ENCODE results near the gene BIRC7. TPM values are rescaled to one million over a fixed set of nuclear protein-coding genes. Genes with fewer than 3 reads are reported as not detected.

Gene BIRC7
- polyA plus RNA-seq, 3 donors from 2014 or later, result not detected

- H3K4me1 Mint-ChIP-seq, result peaks cover 0 to 5% of the 10 kb centered on the region in 2 donors
- peak overlapping the region in 1 of 6 donors; percentile 45 for H3K27ac Mint-ChIP-seq
- no peak for DNase-seq
- no peaks in the 10 kb centered on the region for H3K9me3 Mint-ChIP-seq
- peaks cover 0 to 2% (median 0%) of the 10 kb centered on the region in 3 donors for H3K27me3 Mint-ChIP-seq (ENCODE audit: low read depth in 3 of 3)
- H3K36me3 Mint-ChIP-seq, result peaks cover 0 to 4% (median 3%) of the 10 kb centered on the region in 3 donors
- peak overlapping the region in 3 of 5 donors; percentile 13 to 57 (median 38) for H3K4me3 Mint-ChIP-seq
Observed at GRCh38 chr20:63284544-63284949, 48.8 kb downstream of the BIRC7 start.

- DNase-seq, result no peak
- Mint-ChIP-seq H3K36me3 (peaks cover 0 to 4% (median 3%) of the 10 kb centered on the region in 3 donors), H3K4me1 (peaks cover 0 to 5% of the 10 kb centered on the region in 2 donors), H3K9me3 (no peaks in the 10 kb centered on the region), H3K27me3 (ENCODE audit: low read depth in 3 of 3) (peaks cover 0 to 2% (median 0%) of the 10 kb centered on the region in 3 donors), H3K27ac (peak overlapping the region in 1 of 6 donors; percentile 22), H3K4me3 (no peak overlapping the region)
Observed at GRCh38 chr20:63284981-63285524, 49.3 kb downstream of the BIRC7 start.

- Mint-ChIP-seq H3K4me1 (peaks cover 0 to 5% of the 10 kb centered on the region in 2 donors), H3K9me3 (no peaks in the 10 kb centered on the region), H3K36me3 (peaks cover 0 to 4% (median 3%) of the 10 kb centered on the region in 3 donors), H3K4me3 (no peak overlapping the region), H3K27ac (peak overlapping the region in 1 of 6 donors; percentile 21), H3K27me3 (ENCODE audit: low read depth in 3 of 3) (peaks cover 0 to 2% (median 0%) of the 10 kb centered on the region in 3 donors)
- no peak for DNase-seq
Observed at GRCh38 chr20:63285636-63286615, 50.2 kb downstream of the BIRC7 start.

- peaks cover 0 to 2% (median 0%) of the 10 kb centered on the region in 3 donors for H3K27me3 Mint-ChIP-seq (ENCODE audit: low read depth in 3 of 3)
Observed at GRCh38 chr20:63286781-63287696, 51.3 kb downstream of the BIRC7 start.

GRCh38 chr20:63287697-63288580, 52.2 kb downstream of the BIRC7 start:
- Mint-ChIP-seq H3K9me3 (no peaks in the 10 kb centered on the region), H3K36me3 (peaks cover 0 to 4% (median 3%) of the 10 kb centered on the region in 3 donors), H3K27ac (no peak overlapping the region), H3K4me1 (peaks cover 0 to 5% of the 10 kb centered on the region in 2 donors), H3K4me3 (no peak overlapping the region), H3K27me3 (ENCODE audit: low read depth in 3 of 3) (peaks cover 0 to 2% (median 0%) of the 10 kb centered on the region in 3 donors)
- DNase-seq, result no peak

More at GRCh38 chr20:63286781-63287696, 51.3 kb downstream of the BIRC7 start:
- Mint-ChIP-seq H3K27ac (no peak overlapping the region), H3K4me1 (peaks cover 0 to 5% of the 10 kb centered on the region in 2 donors), H3K4me3 (no peak overlapping the region), H3K9me3 (no peaks in the 10 kb centered on the region), H3K36me3 (peaks cover 0 to 4% (median 3%) of the 10 kb centered on the region in 3 donors)
- DNase-seq, result no peak

GRCh38 chr20:63288581-63289251, 53.0 kb downstream of the BIRC7 start:
- H3K4me3 Mint-ChIP-seq, result no peak overlapping the region
- peaks cover 0 to 4% (median 2%) of the 10 kb centered on the region in 3 donors for H3K36me3 Mint-ChIP-seq
- H3K27ac Mint-ChIP-seq, result peak overlapping the region in 1 of 6 donors; percentile 55
- peaks cover 0 to 5% of the 10 kb centered on the region in 2 donors for H3K4me1 Mint-ChIP-seq
- no peaks in the 10 kb centered on the region for H3K9me3 Mint-ChIP-seq
- no peak for DNase-seq
- peaks cover 0 to 2% (median 0%) of the 10 kb centered on the region in 3 donors for H3K27me3 Mint-ChIP-seq (ENCODE audit: low read depth in 3 of 3)

- Mint-ChIP-seq H3K4me3 (no peak overlapping the region), H3K27me3 (ENCODE audit: low read depth in 3 of 3) (peaks cover 0 to 3% (median 0%) of the 10 kb centered on the region in 3 donors), H3K9me3 (no peaks in the 10 kb centered on the region), H3K4me1 (no peaks in the 10 kb centered on the region), H3K27ac (no peak overlapping the region), H3K36me3 (peaks cover 0 to 4% (median 0%) of the 10 kb centered on the region in 3 donors)
- no peak for DNase-seq
Observed at GRCh38 chr20:63289311-63290135, 53.8 kb downstream of the BIRC7 start.

Other genes starting within 250 kb of the BIRC7 start
- gene BHLHE23, start 228.9 kb upstream of the BIRC7 start, polyA plus RNA-seq, result not detected
- 10 to 100 TPM; 22.6 to 30.7 (median 24.1) TPM for gene YTHDF1, start 19.8 kb upstream of the BIRC7 start, polyA plus RNA-seq
- gene NKAIN4, start 18.6 kb downstream of the BIRC7 start, polyA plus RNA-seq, result not detected
- gene ARFGAP1, start 36.9 kb downstream of the BIRC7 start, polyA plus RNA-seq, result 10 to 100 TPM in 2 of 3 donors, 1 to 10 TPM in 1; 8.8 to 20.9 (median 16.5) TPM
- not detected for gene COL20A1, start 57.3 kb downstream of the BIRC7 start, polyA plus RNA-seq
- gene CHRNA4, start 125.4 kb downstream of the BIRC7 start, polyA plus RNA-seq, result not detected
- under 1 TPM in 1 of 3 donors, not detected in 2; 0.73 TPM for gene KCNQ2, start 236.8 kb downstream of the BIRC7 start, polyA plus RNA-seq

Data from immature natural killer cell (primary cell).